GM12878 (cell line): ENCODE measurements around the gene ANKRD11.

ENCODE experiments used
- KDM1A ChIP-seq: fragments of 200-600 bp; sonication (generic); IDR thresholded peaks from 2 replicates; pipeline ENCODE4 v1.6.1; 2016; ENCODE audit warnings: borderline replicate concordance
- NR2C2 ChIP-seq: IDR thresholded peaks from 2 replicates; pipeline ENCODE4 v1.6.1; 2011; ENCODE audit warnings: borderline replicate concordance, low read depth; ENCODE audit not compliant: control insufficient read depth, insufficient read length
- SKIL ChIP-seq: fragments of 450-650 bp; IDR thresholded peaks from 2 replicates; pipeline ENCODE4 v1.6.1; 2017; ENCODE audit warnings: mild to moderate bottlenecking, low read depth, inconsistent platforms; ENCODE audit not compliant: poor library complexity, severe bottlenecking
- TF ChIP-seq, protein P1 (sequence below), 3 experiments: IDR thresholded peaks in 2 of 3; conservative IDR thresholded peaks in 1 of 3; 2 replicates each; pipeline ENCODE4 v1.5.1; 2011; ENCODE audit warnings: low read depth in 3 of 3, low read length in 3 of 3, mild to moderate bottlenecking in 3 of 3, control low read depth in 2 of 3, moderate library complexity in 2 of 3, inconsistent platforms in 1 of 3, mixed read lengths in 1 of 3; ENCODE audit not compliant: control insufficient read depth in 2 of 3, insufficient read depth in 1 of 3; ENCODE audit errors: extremely low read depth in 1 of 3

DNA sequence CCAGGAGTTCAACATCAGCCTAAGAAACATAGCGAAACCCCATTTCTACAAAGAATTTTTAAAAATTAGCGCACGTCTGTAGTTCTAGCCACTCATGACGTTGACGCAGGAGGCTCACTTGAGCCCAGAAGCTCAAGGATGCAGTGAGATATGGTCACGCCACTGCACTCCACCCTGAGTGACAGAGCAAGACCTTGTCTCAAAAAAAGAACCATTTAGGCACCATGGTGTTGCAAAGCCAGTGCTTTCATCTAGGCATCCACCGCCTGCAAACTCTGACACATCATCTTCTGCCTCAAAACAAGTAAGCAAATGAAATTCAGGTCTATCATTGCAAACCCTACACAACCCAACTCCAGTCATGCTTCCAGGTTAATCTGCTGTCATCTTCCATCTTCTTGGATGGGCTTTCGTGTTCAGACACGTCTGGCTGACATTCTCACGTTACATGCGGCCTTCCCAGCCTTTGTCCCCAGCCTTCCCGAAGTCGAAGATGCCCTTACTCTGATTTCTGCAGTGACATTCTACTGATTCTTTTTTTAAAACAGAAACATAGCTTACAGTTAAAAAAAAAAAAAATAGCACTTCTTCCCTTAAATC is 8.9 kb downstream of the ANKRD11 start:
- TF ChIP-seq NR2C2 = no peak
- TF ChIP-seq SKIL = no peak
- TF ChIP-seq, protein P1, sequence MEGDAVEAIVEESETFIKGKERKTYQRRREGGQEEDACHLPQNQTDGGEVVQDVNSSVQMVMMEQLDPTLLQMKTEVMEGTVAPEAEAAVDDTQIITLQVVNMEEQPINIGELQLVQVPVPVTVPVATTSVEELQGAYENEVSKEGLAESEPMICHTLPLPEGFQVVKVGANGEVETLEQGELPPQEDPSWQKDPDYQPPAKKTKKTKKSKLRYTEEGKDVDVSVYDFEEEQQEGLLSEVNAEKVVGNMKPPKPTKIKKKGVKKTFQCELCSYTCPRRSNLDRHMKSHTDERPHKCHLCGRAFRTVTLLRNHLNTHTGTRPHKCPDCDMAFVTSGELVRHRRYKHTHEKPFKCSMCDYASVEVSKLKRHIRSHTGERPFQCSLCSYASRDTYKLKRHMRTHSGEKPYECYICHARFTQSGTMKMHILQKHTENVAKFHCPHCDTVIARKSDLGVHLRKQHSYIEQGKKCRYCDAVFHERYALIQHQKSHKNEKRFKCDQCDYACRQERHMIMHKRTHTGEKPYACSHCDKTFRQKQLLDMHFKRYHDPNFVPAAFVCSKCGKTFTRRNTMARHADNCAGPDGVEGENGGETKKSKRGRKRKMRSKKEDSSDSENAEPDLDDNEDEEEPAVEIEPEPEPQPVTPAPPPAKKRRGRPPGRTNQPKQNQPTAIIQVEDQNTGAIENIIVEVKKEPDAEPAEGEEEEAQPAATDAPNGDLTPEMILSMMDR (IDR thresholded peaks at IDR 0.05 in 2 of 3, conservative IDR thresholded peaks at IDR 0.05 in 1 of 3; ENCODE audit: control insufficient read depth in 2 of 3, extremely low read depth in 1 of 3, insufficient read depth in 1 of 3, low read depth in 3 of 3, low read length in 3 of 3) = no peak
- TF ChIP-seq KDM1A = no peak
